GM18909 (cell line): Measurements from ENCODE around the gene NOD1.

Source experiments
- ATAC-seq: cut with Tn5 transposase; IDR thresholded peaks from one replicate; pipeline ENCODE4 v1.9.1; 2021; ENCODE audit warnings: mild to moderate bottlenecking; ENCODE audit not compliant: unreplicated experiment, poor library complexity

NOD1 gene

DNA sequence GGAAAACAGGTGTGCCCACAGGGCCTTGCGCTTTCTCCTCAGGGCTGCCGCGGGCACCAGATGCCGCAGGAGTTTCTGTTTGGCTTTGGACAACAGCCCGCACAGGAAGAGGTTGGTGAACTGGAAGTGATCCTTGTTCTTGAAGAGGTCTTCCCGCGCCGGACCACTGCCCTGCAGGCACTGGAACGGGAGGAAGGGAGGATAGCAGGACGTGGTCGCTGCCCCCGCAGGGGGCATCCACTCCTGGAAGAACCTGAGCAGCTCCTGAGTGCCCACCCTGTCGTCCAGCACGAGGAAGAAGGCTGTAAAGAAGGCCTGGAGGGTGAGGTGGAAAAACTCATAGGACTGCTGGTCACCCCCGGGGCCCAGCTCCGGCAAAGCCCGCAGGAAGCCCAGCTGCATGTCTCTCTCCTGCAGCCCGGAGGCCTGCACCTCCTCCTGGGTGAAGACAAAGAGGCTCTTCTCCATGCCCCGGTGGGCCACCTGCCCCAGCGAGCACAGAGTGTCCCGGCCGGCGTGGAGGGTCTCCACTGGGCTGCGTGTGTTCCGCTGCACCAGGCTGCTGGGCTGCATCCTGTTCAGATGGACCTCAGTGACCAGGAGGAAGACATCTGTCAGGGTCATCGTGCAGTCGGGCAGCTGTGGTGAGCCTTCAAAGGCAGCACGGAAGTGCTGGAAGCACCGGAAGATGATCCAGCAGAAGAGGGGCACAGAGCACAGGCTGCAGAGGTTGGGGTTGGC lies 26.9 kb downstream of the NOD1 start:
- no peak for ATAC-seq

DNA sequence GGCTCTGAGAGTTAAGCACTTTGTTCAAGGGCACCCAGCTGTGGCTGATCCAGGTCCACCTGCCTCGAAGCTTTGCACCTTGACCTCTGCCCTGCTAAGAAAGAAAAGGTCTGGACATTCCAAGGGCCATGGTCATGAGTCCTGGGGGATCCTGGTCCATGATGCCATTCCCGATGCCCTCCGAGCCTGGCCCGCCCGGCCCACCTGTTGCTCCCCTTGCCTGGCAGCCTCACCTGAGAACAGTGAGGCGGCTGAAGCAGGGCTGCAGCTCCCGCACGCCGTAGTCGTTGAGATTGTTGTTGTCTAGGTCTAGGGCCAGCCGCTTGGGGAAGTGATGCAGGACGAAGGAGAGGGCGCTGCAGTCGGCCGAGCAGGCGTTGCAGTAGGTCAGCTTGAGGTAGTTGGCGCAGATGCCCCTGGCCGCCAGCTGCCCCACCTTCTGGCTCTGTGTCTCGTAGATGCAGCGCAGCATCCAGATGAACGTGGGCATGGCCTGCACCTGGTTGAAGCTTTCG lies 27.5 kb downstream of the NOD1 start:
- ATAC-seq = no peak

DNA sequence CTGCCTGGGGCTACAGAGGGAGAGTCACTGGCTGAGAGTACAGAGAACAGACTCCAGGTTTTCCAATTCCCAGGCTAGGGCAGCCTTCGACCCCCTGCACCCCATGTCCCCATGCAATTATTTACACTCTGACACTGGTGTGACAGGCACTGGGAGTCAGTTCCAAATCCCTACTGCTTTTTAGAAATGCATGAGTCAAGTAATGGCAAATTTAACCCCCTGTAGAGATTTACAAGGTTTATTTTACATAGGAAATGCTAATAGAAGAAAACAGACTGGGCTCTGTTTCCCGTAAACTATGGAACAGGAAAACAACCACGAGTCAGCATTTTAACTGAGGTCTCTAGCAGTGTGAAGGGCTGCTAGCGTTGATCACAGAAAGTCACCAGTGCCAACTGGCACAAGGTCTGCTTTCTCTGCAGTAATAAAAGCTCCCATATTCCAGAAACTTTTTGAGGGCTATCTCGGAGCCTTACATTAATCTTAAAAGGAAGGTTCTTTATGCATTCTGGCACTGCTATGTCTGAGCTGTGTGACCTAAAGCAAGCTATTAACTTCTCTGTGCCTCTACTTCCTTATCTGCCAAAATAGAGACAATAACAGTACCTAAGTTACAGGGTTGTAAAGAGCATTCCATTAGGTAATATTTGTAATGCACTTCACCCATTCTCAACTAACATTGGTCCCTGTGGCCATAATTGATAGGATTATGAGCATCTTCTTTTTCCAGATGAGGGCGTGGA lies 28.2 kb downstream of the NOD1 start:
- ATAC-seq = no peak

DNA sequence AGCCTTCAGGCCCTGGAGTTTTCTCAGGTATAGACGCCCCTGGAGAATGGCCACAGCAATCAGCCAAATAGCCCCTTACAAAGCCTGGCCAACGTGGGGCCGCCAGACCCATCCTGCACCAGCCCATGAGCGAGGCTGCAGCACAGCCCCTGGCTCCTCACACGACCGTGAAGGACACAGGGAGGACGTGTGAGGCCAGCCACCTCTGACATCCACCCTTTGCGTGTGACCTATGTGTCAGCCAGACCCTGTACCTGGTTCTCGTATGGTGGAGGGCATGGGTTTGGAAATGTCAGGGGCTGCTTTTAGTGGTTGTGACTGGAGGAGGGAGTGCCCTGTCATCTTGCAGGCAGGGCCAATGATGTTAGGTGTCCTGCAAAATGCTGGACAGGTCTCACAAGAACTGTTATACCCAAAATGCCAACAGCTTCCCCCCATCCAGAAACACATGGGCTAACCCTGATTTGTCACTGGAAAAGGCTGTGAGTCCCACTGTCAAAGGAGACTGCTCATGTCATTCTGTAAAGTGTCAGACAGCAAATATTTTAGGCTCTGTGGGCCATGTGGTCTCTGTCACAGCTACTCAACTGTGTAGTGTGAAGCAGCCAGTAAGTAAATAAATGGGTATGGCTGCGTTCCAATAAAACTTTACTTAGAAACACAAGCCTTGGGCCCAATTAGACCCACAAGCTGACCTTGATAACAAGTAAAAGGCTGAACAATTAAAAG lies 30.0 kb downstream of the NOD1 start:
- no peak for ATAC-seq

DNA sequence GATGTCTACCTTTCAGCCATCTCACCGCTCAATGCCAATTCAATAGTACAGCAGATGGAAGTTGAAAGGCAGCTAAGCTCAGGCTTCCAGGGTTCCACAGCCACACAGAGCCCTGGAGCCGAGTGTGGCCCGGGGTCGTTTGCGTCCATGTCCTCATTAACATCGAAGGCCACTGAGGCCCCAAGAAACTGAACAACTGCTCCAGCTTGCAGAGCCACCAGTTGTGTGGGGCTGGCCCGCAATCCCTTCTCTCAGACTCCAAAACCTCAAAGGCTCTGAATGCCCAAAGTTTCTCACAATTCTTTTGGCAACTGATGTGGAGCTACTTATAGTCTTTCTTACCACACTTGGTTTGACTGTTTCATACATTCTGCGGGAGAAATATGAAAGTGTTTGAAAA lies 31.1 kb downstream of the NOD1 start:
- no peak for ATAC-seq

DNA sequence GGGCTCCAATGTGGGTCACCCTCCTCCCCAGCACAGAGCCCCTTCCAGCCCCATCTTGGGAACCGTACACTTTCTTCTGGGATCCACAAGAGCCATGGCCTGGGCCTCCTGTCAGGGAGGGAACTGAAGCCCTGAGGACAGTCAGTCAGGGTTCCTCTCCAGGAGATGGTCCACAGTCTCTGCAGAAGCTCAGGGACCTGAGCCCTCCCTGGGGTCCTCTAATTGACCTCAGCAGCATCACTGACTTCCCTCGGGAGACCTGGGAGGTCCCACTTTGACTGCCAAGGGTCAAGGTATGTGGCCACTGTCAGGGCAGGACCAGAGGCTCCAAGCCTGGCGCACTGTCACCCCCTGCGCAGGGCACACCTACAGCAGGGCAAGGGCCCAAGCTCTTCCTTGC lies 32.3 kb downstream of the NOD1 start:
- no peak for ATAC-seq

DNA sequence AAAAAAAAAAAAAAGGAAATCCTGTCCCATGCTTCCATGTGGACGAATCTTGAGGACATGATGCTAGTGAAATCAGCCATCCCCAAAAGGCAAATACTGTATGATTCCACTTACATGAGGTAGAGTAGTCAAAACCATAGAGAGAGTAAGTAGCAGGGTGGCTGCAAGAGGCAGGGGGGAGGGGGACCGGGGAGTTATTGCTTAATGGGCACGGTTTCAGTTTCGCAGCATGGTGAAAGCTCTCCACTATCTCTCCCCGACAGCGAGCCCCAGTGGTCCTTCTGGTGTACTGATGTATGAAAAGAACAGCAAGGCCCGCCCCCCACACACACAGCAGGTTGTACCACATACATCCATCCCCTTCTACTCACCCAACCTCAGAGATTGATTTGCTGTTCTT lies 32.8 kb downstream of the NOD1 start:
- peak; percentile 99 for ATAC-seq

DNA sequence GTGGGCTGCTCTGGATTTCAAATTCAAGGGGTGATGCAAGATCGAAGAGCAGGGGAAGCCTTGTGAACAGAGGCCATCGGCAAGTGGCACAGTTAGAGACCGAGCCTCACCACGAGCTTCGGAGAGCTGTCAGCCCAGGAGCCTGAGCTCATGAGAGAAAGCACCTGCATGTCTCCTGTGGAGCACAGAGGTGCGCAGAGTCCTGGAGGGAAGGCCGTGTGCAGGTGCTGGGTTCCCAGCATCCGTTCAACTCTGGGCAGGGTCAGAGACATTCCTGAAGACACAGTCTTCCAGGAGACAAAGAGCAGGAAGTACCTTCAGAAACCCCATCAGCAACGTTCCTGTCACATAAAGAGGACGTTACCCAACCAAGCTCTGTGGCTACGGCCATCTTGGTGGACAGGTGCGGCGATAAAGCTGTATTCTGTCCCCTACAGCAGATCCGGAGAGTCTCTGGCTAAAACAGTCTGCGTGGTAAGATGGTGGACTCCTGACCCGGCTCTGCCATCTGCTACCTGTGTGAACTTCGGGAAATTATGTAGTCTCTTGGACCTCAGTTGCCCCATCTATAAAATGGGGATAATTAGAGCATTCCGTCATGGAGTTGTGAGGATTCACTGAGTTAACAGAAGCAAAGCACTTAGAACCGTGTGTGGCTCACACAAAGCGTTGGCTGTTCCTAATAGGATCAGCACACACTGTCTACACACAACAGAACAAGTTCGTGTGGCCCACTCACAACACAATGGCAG lies 40.6 kb downstream of the NOD1 start:
- ATAC-seq = no peak

DNA sequence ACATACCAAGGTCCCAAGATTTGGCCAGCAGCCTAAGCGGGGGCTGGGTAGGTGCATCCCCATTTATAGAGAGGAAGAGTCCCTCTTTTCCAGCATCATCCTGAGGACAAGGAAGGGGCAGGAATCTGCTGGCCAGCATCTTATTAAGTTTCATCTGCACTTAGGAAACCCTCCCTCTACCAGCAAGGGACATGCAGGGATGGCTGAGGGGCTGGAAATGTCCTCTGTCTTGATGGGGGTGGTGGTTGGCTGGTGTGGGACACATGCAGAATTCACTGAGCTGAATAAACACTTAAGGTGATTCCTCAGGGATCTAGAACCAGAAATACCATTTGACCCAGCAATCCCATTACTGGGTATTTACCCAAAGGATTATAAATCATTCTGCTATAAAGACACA lies 42.1 kb downstream of the NOD1 start:
- ATAC-seq = no peak

DNA sequence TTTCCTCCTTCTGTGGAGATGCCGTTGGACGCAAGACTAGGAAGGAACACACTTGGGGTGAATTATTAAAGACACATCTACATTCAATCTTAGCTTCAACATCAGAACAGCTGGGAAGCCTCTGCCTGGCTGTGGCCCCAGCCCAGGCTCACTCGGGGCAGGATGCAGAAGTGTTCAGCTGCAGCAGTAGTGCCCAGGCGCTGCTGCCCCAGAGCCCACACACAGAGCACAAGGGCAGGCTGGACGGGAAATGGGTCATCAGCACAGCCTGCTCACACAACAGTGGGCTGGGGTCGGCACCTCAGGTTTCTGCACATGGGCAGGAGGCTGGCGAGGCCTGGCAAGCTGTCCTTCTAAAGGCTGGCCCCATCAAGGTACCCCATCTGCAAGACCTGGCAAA lies 42.5 kb downstream of the NOD1 start:
- ATAC-seq = no peak

DNA sequence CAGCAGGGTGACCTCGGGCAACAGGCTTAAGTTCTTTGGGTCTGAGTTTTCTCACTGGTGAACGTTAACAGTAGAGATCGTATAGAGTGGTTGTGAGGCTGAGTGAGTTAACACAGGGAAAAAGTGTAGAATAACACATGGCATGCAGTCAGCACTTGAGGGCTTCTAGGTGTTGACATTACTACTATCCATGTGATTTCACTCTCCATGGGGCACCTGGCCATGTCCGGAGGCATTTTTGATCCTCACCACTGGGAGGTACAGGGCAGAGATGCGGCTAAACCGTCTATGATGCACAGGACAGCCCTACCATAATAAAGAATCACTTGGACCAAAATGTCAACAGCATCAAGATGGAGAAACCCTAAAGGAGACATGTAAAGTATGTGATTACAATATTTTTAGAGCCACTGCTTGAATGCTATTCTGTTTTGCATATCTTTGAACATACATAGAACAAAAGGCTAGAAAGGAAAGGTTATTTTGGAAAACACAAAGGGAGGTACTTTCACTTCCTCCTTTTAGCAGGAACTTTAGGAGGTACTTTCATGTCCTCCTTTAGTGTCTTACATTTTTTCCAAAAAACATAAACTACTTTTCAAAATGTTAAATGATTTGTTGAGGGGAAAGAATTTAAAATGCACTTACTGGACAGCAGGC lies 44.3 kb downstream of the NOD1 start:
- ATAC-seq = no peak

DNA sequence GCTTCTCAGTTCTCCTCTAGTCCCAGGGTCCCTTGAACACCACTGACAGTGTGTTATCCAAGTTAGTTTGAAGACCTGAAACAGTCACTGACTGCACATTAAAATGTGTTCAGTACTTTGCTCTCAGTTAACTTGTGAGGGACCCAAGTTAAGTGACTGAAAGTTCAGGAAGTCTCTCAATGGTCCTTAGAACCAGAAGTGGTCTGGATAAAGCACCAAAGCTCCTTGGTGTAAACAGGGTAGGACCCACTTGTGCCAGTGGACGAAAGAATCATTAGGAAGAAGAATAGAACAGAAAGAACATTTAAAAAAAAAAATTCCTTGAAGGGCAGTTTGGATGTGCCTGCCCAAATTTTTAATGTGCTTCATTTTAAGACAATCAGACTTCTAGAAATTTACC lies 45.1 kb downstream of the NOD1 start:
- ATAC-seq = no peak

DNA sequence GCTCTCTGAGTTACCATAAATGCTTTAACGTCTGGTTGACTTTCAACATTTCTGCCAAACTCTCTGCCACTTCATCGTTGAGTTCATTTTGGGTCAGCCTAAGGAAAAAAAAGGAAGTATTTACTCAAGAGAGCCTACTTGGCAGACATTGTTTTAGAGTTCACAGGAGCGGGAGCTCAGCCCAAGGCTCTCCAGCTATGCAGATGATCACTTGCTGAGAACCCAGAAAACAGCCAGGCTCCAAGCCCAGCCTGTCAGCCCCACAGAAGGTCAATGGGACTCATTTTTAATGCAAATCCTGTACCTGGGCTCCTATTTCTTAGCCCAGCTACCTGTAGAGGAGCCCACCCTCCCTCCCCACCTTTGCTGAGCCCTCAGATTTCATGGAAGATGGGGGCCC lies 45.5 kb downstream of the NOD1 start:
- ATAC-seq = no peak

DNA sequence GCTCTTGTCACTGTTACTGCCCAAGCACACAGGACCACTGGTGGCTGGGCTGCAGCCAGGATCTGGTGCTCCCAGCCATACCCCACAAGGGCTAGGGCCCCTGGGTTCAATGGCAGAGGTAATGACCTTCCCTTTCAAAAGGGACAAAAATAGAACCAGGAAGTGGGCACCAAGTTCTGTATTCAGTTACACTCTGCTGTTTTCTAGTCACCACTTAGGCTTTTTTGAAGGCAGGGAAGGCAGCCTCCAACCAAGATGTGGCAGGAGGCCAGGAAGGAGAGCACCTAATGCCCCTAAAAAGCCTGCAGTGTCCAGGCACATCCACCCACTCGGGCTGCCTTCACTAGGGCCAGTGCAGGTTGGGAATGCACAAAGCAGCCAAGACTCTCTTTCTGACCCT lies 47.8 kb downstream of the NOD1 start:
- no peak for ATAC-seq

DNA sequence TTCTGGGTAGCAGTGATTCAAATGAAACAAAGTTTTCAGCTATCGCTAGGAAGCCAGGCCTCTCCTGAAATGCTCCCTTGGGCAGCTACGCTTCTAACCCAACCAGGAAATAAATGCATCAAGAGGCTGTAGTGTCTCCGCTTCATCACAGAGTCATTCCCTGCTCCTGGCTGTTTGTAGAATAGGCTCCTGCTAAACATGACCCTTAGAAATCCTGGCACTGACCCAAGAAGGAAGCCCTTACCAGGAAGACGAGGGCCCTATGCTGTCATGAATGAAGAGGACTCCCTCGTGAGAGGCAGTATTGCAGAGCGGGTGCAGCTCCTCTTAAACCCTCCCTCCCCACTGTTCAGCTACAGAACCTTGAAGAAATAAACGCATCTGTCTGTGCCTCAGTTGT lies 48.3 kb downstream of the NOD1 start:
- no peak for ATAC-seq

DNA sequence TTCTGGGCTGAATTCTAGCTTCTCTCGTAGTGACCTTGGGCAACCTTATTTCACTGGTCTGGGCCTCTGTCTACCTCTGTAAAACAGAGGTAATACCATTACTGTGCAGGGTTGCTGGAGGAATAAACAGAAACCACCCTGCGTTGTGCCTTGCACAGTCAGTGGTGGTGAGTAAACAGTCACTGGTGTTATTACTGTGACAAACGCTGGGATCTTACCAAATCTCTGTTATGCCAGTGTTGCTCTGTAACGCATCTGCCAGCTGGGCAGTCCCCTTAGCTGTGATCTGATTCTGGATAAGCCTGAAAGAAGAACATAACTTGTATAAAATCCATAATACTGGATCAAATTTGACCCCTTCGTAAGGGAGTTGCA lies 49.4 kb downstream of the NOD1 start:
- no peak for ATAC-seq

DNA sequence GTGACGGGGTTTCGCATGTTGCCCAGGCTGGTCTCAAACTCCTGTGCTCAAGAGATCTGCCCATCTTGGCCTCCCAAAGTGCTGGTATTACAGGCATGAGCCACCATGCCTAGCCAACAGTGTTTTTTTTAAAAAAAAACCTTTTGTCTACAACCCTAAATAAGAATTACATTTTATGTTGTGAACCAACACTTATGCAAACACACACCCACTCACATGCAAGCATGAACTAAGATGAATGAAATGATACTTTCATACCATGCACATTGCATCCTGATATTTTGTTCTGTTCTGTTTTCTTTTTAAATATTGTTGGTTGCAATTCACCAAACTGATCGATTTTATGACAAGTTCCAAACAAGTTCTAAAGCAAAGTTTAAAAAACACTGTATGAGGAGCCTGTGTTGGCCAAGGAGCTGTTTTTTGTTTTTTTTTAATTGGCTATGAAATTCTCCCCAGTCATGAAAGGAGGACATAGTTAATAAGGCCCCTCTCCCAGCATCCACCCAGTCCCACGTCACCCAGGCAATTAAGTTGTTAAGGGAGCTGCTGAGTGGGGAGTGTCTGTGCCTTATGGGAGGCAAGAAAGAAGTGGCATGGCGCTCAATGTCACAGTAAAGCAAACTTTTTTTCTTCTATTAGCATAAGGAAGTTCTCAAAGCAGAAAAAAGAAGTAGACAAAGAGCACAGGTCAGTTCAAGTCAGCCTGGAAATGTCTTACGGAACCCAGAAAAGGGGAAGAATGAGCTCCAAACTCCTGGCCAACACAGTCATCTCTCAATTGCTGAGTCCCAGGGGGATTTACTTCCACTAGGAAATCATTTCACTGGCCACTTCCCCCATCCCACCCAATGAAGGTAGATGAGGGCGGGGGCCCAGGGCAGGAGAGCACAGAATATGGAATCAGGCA lies 50.1 kb downstream of the NOD1 start:
- no peak for ATAC-seq

DNA sequence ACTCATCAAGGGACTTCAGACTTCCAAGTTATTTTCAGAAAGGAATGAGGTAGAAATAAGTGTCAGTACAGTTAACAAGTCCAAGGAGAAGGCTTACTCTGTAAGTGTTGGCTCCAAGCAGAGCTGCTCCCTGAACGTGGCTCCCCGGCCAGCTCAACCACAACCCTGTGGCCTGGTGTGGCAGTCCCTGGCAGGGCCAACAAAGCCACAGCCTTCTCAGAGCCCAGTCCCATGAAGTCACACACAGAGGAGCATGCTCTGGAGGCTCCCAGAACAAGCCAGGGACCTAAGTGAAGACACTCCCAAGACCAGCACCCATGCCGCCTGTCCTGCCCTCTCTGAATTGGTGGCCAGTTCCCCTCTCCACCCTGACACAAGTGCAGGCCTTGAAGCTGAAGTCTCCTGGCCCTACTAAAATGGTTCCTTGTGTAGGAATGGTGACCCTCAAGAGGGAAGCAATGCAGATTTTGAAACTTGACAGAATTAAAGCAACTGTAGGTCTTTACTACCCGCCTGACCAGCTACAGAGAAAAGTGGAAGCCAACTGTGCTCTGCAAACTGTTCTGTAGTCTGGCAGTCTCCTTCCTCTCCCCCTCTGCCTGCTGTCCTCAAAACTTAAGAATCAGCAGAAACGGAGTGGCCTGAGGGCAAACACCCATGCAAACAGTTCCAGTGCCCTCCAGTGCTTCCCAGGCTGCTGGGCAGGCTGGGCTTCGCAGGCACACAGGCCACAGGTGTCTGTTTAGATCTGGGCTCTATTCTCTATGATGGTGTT lies 51.1 kb downstream of the NOD1 start:
- ATAC-seq = no peak
